DND-41 (cell line): ENCODE data around the gene RGS5.

Experiments used
- EZH2 ChIP-seq: IDR thresholded peaks from 3 replicates; pipeline ENCODE4 v1.6.1; 2012; ENCODE audit warnings: borderline replicate concordance, low read depth, mild to moderate bottlenecking, moderate library complexity, low read length, inconsistent platforms; ENCODE audit not compliant: severe bottlenecking
- TF ChIP-seq, protein P1 (sequence below): IDR thresholded peaks from 2 replicates; pipeline ENCODE4 v1.5.1; 2012; ENCODE audit warnings: borderline replicate concordance, low read length, moderate library complexity, mild to moderate bottlenecking; ENCODE audit not compliant: poor library complexity, severe bottlenecking; ENCODE audit errors: extremely low read depth

DNA sequence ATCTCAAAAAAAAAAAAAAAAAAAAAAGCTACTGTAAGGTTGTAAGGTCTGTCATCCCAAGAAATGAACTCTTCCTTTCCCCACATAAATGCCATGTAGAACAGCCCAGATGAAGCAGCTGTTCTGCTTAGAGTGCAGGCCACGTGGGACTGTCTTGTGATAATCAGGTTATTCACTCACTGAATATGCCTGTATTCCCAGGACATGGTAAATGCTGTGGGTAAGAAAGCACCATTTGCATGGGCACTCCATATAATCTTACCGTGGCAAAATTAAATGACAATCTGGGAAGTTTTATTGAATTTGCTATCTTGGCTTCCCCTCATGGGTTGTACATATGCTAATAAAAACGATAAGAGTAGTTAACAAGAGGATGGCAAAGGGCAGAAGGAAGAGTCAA, 13.8 kb downstream of the RGS5 start:
- no peak for TF ChIP-seq EZH2
- TF ChIP-seq, protein P1, sequence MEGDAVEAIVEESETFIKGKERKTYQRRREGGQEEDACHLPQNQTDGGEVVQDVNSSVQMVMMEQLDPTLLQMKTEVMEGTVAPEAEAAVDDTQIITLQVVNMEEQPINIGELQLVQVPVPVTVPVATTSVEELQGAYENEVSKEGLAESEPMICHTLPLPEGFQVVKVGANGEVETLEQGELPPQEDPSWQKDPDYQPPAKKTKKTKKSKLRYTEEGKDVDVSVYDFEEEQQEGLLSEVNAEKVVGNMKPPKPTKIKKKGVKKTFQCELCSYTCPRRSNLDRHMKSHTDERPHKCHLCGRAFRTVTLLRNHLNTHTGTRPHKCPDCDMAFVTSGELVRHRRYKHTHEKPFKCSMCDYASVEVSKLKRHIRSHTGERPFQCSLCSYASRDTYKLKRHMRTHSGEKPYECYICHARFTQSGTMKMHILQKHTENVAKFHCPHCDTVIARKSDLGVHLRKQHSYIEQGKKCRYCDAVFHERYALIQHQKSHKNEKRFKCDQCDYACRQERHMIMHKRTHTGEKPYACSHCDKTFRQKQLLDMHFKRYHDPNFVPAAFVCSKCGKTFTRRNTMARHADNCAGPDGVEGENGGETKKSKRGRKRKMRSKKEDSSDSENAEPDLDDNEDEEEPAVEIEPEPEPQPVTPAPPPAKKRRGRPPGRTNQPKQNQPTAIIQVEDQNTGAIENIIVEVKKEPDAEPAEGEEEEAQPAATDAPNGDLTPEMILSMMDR: no peak
